ENCODE results near the gene JUNB. TPM values are rescaled to one million over a fixed set of nuclear protein-coding genes. Genes with fewer than 3 reads are reported as not detected.

JUNB gene
- total RNA-seq, 1 experiment from 2014 or later, result 49.7 TPM

- H3K9me3 ChIP-seq (ENCODE audit: control insufficient read depth, insufficient read depth, low read depth, low read length), result no peaks in the 10 kb centered on the region
- no peaks in the 10 kb centered on the region; the same call in 1 of the 2 replicates for H3K36me3 ChIP-seq (ENCODE audit: control insufficient read depth, insufficient read depth, low read length)
- no TSS peak for BruUV-seq (replicated peaks)
- DNase-seq (ENCODE audit: low read depth, low spot score), result no peak
- no peaks in the 10 kb centered on the region for H3K27me3 ChIP-seq (ENCODE audit: control insufficient read depth, insufficient read depth, low read length)
- no peak for ATAC-seq
- in situ Hi-C loops (cut with HindIII; ENCODE audit: low pct_unique_long_range_greater_than_20kb, low sequenced_read_pairs), result no loop called here
- ChIA-PET CTCF (no interaction called here), POLR2A (no interaction called here)
- intact Hi-C loops (cut with micrococcal nuclease; ENCODE audit: unreplicated experiment), result no loop called here
- TF ChIP-seq CTCF (IDR thresholded peaks at IDR 0.05), result no peak
- no peak for TF ChIP-seq SIN3A (IDR thresholded peaks at IDR 0.05; ENCODE audit: borderline replicate concordance, insufficient read depth, low read depth, low read length)
- TF ChIP-seq TCF7L2 (IDR thresholded peaks at IDR 0.05; ENCODE audit: low read depth, low read length), result no peak
- no peak for TF ChIP-seq REST (IDR thresholded peaks at IDR 0.05; ENCODE audit: insufficient read depth in 1 of 2, low read depth in 2 of 2, low read length in 1 of 2)
- no peak for TF ChIP-seq POLR2AphosphoS5 (IDR thresholded peaks at IDR 0.05; ENCODE audit: low read depth, low read length)
- H3K27ac ChIP-seq (ENCODE audit: low read length), result no peak overlapping the region
- H3K4me3 ChIP-seq (ENCODE audit: low read depth in 2 of 2, low read length in 2 of 2), result peak overlapping the region; percentile 47 to 50
- H3K4me1 ChIP-seq (ENCODE audit: control insufficient read depth, insufficient read depth, low read length), result peaks cover 4% of the 10 kb centered on the region
Observed at GRCh38 chr19:12838886-12839756, 47.8 kb downstream of the JUNB start.

- ATAC-seq, result peak; percentile 23
- no peak for DNase-seq (ENCODE audit: low read depth, low spot score)
- Histone ChIP-seq H3K27ac (ENCODE audit: low read length) (no peak overlapping the region), H3K36me3 (ENCODE audit: control insufficient read depth, insufficient read depth, low read length) (no peaks in the 10 kb centered on the region; the same call in 1 of the 2 replicates), H3K4me1 (ENCODE audit: control insufficient read depth, insufficient read depth, low read length) (peaks cover 4% of the 10 kb centered on the region; the same call in 1 of the 2 replicates), H3K4me3 (ENCODE audit: low read depth in 2 of 2, low read length in 2 of 2) (no peak overlapping the region), H3K27me3 (ENCODE audit: control insufficient read depth, insufficient read depth, low read length) (no peaks in the 10 kb centered on the region), H3K9me3 (ENCODE audit: control insufficient read depth, insufficient read depth, low read depth, low read length) (no peaks in the 10 kb centered on the region)
- TF ChIP-seq SIN3A (IDR thresholded peaks at IDR 0.05; ENCODE audit: borderline replicate concordance, insufficient read depth, low read depth, low read length), result no peak
- no TSS peak for BruUV-seq (replicated peaks)
- intact Hi-C loops (cut with micrococcal nuclease; ENCODE audit: unreplicated experiment), result no loop called here
- in situ Hi-C loops (cut with HindIII; ENCODE audit: low pct_unique_long_range_greater_than_20kb, low sequenced_read_pairs), result no loop called here
- POLR2A ChIA-PET, result no interaction called here
- CTCF ChIA-PET, result no interaction called here
Observed at GRCh38 chr19:12840091-12841079, 49.1 kb downstream of the JUNB start.
